Stimulated activated CD4-positive, alpha-beta T cell treated with anti-CD3 and anti-CD28 coated beads, Interleukin-4, amount 100 ng/mL, for 4 hours (primary cell): ENCODE data around the gene CMIP.

Source experiments
- DNase-seq, 2 experiments: peaks; one replicate each; pipeline ENCODE4 v3.0.0-alpha.2; 2020

Gene CMIP

DNA sequence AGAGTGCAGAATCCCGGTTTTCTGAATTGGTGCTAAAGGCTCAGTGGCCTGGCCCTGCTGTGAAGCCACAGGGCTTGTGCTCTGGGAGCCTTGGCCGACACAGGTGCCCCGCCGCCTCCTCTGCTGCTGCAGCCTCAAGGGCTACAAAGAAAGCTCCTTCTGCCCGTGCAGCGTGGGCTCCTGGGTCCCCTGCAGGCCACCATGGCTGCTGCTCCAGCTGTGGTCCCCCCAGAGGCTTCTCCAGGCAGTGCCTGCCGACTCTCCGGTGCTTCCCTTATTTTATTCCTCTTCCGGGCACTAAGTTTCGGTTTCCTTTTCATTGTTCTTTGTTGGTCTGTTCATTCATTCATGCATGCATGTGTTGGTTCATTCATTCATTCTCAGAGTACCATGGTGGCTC lies 53.1 kb downstream of the CMIP start:
- DNase-seq: no peak

DNA sequence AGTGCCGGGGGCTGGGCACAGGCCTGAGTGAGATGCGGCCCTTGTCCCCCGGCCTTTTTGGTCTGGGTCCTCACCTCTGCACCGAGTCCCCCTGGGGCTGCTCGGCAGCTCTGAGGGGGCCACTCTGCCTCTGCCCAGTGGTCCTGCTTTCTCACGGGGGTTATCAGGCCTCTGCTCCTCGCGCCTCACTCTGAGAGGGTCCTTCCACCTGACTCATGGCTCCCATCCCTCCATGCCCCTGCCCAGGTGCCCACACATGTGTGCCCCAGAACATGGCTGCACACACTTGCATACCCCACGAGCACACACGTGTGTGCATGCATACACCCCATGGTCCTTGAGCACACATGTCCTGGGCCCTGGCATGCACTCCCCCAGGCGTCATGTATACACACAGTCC lies 53.7 kb downstream of the CMIP start:
- no peak for DNase-seq

DNA sequence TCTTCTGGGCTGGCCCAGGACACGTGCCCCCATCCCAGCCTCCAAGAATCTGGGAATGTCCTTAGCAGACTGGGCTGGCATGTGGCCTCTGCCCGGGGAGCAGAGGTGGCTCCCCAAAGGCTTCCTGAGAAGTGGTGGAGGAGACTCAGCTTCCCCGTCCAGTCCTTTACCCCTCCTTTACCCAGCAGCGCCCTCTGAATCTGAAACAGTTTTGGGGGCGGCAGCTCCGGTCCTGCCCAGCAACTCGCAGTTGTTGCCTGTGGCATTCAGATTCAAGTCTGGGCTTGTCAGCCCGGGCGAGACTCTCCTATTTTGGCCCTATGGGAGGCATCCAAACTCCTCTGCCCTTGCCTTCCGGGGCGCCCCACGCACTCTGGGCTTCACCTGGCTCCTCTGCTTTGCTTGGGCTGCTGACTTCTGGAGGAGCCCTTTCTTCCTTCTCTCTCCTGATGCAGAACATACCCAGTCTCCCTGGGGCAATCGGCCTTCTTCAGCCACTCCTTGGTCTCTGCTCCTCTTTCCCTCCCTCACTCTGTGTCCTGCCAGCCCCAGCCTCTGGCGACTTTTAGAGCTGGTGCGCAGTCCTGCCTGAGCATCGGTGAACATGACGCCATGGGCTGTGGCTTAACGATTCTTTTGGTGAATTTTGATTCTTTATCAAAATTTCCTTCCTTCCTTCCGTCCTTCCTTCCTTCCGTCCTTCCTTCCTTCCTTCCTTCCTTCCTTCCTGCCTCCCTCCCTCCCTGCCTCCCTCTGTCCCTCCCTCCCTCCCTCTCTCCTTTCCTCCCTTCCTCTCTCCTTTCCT lies 55.2 kb downstream of the CMIP start:
- DNase-seq: no peak

DNA sequence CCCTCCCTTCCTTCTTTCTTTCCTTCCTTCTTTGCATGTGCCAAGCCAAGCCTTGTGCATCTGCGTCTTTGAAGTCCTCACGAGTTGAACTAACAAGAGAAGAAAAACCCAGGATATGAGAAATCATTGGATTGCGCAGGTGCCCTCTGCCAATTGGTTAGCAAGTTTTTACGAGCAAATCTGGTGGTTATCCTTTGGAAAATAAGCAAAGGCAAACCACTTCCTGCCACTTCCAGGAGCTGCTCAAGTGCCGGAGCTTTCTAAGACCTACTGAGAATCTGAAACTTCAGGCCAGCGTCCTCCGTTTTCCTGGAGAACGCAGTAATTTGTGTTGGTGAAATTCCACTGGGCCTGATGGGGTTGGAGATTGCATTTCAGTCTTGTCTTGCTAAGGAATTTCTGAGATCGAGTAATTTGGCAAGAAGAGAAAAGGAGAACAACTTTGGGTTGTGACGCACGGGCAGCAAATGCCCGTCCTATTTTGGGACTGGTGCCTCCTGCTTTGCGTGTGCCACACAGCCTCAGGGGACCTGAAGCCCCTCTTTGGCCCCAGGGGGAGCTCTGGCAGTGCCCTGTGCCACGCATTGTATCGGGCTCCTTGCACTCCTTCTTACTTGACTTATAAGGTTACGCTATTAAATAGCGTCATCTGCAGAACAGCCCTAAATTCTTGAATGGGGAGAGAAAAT lies 56.4 kb downstream of the CMIP start:
- DNase-seq: no peak

DNA sequence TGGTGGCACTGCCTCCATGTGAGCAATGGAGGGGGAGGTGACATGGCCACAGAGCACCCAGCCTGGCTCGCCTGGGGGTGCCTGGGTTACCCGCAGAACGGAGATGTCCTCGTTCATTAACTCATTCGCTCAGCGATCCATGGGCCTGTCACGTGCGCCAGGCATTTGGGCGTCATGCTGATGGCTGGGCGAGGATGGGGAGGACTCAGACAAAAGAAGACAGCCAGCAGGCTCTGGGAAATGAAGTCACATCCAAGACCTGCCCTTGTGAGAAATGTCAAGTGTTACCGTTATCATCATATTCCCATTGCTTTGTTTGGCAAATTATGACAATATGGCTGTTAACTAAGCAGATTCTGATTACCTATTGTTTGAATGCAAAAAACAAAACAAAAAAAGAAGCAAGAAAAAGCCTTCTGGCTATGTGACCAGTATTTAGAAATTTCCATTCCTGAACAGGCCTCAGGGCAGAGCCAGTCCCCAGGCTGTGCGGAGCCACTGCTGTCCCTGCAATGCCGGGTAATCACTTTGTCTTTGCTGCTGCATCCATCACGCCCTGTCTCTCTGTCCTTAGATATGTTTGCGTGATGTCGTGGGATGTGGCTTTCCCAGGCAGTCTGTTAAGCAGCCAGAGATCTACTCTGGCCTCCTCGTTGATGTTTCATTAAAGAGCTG lies 57.9 kb downstream of the CMIP start:
- DNase-seq: no peak

DNA sequence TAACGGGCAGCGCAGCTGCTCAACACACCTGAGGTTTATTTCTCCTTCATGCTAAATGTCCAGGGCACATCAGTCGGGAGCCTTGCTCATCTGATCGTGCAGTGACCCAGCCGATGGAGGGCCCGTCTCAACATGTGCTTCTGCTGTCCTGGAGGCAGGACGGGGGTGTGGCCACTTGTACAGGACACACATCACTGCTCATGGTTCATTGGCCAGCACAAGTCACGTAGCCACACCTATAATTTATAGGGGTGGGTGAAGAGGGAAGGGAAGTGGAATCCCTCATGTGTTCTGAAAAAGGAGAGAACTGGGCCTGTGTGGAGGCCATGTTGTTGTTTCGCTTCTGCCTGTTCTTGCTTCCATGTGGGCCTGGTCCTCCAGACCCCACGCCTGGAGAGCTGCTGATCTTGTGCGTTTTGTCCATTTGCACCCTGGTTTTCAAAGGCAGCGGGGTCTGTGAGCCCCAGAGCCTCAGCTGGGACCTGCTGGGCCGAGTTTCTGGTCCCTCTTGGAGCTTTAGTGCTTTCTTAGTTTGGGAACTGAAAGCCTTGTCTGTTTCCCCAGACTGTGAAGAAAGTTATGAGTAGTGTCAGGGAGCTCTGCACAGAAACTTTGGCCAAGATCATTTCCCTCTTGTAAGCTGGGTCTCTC lies 60.5 kb downstream of the CMIP start:
- no peak for DNase-seq

DNA sequence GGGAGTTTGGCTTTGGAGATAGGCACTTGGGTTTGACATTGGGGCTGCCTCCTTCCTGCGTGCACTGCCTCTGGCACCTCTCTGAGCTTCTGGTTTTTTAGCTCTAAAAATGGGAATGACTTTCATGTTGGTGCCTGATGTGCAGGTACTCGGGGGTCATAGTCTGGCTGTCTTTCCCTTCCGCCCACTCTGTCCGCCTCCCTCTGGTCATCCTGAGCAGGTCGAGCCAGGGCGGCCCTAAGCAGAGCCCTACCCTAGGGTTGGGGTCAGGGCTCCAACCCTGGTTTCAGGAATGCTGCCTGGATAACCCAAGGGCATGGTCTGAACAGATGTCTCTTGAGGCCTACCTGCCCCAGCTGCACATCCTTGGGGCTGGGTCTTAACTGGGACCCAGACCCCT lies 64.8 kb downstream of the CMIP start:
- no peak for DNase-seq

DNA sequence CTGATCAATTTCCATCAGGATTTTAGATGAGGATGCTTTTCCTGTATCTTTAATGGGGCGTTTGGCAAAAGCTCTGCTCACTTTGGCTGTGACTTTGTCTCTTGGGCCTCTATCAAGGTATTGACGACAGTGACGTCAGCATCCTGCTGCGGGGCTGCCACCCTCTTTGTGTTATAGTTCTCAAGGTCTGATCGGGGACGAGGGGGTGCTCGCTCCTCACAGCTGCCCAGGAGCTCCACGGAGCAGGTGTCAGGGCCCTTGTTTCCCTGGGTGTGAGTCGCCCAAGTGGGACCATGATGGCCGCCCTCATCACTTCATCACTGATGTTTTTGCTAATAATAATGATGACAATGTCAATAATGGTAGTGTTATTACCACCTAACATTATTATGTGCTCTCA lies 65.4 kb downstream of the CMIP start:
- DNase-seq: no peak

DNA sequence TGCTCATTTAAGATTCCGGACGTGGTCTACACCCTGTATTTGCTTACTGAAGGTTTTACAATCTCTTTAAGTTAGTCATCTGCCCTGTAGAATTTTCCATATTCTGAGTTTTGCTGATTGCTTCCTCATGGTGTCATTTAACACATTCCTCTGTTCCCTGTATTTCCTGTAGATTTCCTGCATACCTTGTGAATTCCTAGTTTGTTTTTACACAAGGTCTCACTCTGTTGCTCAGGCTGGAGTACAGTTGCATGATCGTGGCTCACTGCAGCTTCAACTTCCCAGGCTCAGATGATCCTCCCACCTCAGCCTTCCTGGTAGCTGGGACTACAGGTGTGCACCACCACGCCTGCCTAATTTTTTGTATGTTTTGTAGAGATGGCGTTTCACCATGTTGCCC lies 66.8 kb downstream of the CMIP start:
- no peak for DNase-seq

DNA sequence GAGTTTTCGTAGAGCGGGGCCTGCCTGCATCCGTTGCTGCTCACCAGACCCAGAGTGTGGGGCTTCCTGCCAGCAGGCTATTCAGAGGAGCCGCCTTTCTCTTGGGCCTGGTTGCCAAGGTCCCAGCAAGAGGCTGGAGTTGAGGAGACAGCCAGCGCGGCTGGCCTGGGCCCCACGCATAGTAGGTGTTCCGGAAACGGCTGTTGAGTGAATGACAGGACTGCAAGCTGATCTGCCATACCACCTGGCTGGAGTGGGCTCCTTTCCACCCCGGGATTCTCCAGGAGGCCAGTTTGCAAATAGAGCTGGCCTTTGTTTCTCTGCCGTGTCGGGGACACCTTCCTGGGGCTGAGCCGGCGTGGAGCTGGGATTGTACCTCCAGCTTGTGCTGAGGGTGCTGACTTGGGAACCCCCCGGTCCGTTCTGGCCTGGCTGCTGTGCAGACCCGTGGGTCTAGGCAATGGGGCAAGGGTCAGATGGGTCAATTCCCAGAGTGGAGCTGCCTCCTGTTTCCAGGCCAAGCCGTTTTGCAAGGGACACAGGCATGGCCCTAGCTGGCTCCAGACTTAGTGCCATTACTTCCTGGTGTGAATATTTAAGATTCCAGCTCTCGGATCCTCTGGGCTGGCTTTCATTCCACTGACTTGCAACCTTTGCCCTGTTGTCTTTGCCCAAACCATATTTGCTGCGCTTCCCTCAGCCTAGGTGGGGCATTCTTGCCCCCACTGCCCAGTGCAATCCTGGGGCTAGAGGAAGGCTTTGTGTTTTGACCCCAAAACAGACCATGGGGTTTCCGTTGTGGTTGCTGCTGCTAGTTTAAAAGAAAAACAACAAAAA lies 68.8 kb downstream of the CMIP start:
- DNase-seq: no peak

DNA sequence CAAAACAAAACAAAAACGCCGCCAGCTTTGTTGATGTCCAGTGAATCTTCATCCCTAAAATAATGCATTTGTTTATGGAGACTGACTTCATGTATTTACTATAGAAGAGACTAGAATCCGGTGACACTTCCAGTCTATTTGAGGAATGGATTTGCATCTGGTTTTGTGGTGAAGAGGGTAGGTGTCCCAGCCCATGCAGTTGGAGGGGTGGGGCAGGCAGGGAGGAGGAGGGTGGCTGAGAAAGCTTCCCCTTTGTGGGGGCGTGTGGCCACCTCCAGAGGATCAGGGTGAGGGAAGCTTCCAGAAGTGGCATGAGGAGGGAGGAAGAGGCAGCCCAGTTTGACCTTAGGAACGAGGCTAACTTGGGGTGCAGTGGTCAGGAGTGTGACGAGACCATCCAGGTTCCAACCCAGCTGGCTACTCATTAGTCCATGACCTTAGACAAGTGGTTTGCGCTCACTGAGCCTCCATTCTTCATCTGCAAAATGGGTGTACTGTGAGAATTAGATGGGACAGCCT lies 69.5 kb downstream of the CMIP start:
- no peak for DNase-seq

DNA sequence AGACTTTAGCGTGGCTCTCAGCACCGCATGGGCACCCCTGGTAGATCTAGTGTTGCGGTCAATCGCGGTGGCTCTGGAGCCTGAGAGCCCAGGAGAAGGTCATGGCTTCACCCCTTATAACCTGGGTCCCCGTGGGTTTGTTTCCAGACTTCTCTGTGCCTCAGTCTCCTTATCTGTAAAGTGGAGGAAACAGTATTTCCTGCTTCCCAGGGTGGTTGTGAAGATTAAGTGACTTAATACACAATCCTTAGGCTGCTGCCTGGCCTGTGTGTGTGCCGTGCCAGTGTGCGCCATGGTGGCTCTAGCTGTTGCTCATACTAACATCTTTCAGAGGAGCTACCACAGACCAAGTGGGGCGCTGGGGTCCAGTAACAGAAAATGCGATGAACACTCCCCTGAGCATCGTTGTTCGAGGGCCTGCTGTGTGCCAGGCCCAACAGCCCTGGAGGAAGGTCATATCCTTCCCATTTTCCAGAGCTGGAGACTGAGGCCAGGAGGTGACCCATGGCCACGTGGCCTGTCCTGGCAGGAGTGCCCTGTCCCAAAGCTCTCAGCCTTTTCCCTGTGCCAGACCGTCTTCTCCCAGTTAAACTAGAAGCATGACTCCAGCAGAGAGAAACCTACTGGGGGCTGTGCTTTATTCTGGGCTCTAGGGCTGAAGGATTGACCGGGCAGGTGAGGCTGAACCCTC lies 70.1 kb downstream of the CMIP start:
- no peak for DNase-seq

DNA sequence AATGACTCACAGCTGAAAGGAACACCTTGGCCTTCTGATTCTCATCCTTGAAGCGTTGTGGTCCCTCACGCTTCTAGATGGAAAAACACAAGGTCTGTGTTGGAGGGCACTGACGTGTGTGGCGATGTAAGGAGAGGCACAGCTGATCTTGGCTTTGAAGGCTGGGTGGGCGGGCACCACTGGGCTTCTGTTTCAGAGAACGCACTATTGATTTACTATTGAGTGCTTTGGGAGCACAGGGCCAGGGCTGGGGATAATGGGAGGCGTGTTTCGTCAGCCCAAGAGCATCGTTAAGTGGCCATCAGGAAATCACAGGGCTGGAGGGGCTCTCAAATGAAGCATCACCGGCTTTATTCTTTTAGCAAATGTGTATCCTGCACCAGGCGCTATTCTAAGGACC lies 70.7 kb downstream of the CMIP start:
- no peak for DNase-seq

DNA sequence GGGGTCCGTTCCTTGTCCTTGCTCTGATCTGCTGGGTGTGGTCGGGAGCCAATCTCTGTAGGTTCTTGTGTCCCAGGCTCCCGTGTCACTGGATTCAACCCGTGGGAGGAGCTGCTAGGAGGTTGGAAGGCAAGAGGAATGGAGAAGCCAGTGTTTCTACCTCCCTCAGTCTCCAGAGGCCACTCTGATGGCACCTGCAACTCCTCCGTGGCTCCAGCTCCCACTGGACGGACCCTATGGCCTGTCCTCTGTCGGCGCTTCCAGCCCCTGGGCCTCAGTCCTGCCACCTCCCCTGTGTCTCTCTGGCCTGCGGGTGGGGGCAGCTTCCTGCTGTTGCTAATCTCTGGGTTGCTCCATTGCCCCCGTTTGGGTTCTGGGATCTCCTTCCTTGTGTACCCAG lies 71.1 kb downstream of the CMIP start:
- DNase-seq: no peak

DNA sequence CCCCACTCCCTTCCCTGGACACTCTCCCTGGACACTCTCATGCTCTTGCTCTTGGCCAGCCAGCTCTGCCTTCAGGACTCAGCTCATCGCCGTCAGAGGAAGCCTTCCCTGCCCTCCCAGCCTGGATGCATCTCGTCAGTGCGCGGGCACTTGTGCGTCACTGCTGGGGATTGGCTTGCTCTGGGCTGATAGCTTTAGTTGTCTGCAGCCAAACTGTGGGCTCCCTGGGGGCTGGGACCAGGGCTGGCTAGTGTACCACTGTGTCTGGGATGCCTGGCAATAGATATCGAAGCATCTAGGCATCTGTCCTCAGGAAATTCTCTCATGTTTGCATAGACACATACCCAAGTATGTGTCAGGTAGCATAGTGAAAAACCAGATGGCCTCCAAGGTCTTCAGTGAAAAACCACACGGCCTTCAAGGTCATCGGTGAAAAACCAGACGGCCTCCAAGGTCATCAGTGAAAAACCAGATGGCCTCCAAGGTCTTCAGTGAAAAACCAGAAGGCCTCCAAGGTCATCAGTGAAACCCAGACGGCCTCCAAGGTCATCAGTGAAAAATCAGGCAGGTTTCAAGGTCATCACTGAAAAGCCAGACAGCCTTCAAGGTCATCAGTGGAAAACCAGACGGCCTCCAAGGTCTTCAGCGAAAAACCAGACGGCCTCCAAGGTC lies 72.0 kb downstream of the CMIP start:
- DNase-seq: no peak

DNA sequence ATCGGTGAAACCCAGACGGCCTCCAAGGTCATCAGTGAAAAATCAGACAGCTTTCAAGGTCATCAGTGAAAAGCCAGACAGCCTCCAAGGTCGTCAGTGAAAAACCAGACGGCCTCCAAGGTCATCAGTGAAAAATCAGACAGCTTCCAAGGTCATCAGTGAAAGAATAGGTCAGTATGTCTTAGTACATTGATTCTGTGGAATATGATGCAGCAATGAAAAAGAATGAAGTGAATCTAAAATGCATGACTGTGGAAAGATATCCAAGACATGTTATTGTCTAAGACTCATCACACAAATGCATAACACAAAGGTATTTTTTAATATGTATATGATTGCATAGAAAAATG lies 72.5 kb downstream of the CMIP start:
- no peak for DNase-seq

DNA sequence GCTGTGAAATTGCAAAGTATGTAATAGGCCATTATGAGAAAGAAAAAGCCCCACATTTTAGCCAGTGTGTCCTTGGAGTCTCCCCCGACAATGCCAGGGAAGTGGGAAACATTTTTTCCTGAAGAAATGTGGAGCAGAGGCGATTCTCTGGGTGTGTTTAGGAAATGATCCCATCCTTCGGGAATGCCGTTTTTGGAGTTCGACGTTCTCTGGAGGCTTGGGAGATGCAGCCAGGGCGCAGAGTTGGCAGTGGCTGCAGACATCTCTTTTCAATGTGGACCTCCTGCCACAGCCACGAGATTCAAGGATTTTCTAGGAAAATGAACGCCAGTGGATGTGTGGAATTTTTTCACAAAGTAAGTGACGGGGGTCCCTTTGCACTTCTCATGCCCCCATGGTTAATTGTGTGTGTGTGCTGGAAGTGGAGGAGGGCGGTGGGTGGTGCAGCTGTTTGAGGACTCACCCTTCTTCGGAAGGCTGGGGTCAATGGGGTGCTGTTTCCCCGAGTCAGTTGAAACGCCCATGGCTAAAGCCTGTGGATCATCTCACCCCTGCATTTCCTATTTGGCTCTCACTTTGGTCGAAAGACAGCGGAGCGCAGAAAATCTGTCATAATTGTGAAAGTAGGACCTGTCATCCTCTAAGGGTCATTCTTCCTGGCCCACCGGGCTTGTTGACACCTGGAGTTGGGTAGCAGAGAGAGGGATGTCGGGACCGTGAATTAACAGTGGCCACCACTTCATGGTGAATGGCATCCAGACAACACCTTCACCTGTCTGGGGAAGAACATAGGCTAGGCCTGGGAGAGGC lies 73.2 kb downstream of the CMIP start:
- DNase-seq: no peak

DNA sequence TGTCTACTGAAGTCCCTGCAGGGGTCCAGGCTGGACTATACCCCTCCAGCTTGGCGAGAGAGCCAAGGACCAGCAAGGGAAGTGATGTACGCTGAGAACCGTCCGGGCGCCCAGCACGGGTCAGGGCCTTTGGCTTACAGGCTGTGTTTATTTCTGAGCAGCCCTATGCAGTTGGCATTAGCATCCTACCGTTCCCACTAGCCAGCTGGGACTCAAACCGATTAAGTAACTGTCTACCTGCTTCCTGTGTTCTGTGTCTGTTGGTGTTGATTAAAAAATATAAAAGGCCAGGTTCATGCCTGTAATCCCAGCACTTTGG lies 73.8 kb downstream of the CMIP start:
- DNase-seq: no peak

DNA sequence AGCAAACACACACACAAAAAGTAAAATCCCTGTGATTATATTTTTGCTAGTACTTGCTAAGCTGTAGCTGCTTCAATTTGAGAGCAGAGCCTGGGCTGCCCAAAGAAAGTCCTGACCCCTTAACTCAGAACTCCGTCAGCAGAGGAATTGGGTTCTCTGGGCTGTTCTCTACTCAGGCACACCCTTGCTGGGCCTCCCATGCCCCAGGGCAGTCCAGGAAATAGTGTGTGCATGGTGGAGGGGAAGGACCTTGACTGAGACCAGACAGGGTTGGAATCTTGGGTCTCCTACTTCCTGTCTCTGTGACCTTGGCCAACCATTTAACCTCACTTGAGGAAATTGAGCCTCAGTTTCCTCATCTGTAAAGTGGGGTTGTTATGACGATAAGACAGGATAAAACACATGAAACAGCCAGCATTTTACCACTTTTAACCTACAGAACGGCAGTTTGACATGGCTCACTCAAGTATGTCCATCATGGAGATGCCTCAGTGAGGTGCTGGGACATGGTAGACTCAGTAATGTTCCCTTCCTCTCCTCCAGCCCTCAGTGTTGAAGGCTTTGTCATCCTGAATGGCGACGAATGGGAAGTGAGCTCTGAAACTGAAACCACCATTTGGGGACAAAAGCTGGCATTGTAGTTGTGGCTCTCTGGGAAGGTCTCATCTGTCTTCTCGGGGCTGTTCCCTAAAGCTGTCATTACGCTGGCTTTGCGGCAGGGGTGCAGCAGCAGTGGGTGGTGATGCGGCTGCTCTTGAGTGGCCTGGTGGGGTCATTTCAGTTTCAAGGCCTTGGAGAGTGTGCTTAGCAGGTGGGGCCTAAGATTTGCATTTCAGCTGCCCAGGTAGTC lies 74.9 kb downstream of the CMIP start:
- DNase-seq: no peak

DNA sequence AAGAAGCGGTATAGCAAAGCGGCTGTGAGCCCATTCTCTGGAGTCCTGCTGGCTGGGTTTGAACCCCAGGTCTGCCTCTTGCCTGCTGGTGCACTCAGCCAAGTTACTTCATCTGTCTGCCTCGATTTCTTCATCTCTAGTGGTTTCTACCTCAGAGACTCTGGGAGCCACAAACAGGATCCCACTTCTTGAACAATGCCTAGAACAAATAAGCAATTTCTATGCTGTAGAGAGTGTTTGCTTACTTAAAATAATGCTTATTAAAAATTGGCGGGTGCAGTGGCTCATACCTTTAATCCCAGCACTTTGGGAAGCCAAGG lies 75.5 kb downstream of the CMIP start:
- DNase-seq: no peak
